Activated T-helper 1 cell treated with anti-CD3 and anti-CD28 coated beads, Interleukin-12 subunit alpha, Interleukin-12 subunit beta, Interleukin-2, Interleukin-4 antibody, amounts not matched to agents 30 ng/mL and 10 ng/mL and 1 ng/mL, durations not matched to agents 14 hours and 24 hours and 36 hours (primary cell): ENCODE data around the gene BEAN1. TPM values are rescaled to one million over a fixed set of nuclear protein-coding genes. Genes with fewer than 3 reads are reported as not detected.
"Not testable (repeated sequence)": the region's sequence is repeated elsewhere in the genome, so short reads cannot be mapped to it uniquely, and the experiment has no call there.

Source experiments
- DNase-seq: peaks from one replicate; pipeline ENCODE4 v3.0.0; 2021; ENCODE audit warnings: low spot score
- H3K27ac Mint-ChIP-seq: one replicate; pipeline ENCODE4 v1.8.0; 2021; ENCODE audit warnings: mild to moderate bottlenecking, mixed read lengths
- H3K27me3 Mint-ChIP-seq: one replicate; pipeline ENCODE4 v1.8.0; 2022; ENCODE audit warnings: mild to moderate bottlenecking, moderate library complexity, mixed read lengths; ENCODE audit not compliant: insufficient read depth
- H3K36me3 Mint-ChIP-seq: one replicate; pipeline ENCODE4 v1.8.0; 2021; ENCODE audit warnings: low read depth, mixed read lengths
- H3K4me1 Mint-ChIP-seq: one replicate; pipeline ENCODE4 v1.8.0; 2021; ENCODE audit warnings: low read depth, mixed read lengths
- H3K4me3 Mint-ChIP-seq: one replicate; pipeline ENCODE4 v1.8.0; 2021; ENCODE audit warnings: mild to moderate bottlenecking, moderate library complexity, mixed read lengths
- H3K9me3 Mint-ChIP-seq: one replicate; pipeline ENCODE4 v1.8.0; 2021; ENCODE audit warnings: mixed read lengths
- intact Hi-C: fragments of 100-400 bp; cut with micrococcal nuclease; formaldehyde crosslinking; loops from one replicate; pipeline ENCODE4 v1.15.1; 2024
- total RNA-seq: library from RNA; stranded (reverse); gene quantifications from 2 replicates; pipeline ENCODE4 v1.2.3, GENCODE V29; 2022

BEAN1 gene
- total RNA-seq, 1 donor from 2014 or later = not detected

DNA sequence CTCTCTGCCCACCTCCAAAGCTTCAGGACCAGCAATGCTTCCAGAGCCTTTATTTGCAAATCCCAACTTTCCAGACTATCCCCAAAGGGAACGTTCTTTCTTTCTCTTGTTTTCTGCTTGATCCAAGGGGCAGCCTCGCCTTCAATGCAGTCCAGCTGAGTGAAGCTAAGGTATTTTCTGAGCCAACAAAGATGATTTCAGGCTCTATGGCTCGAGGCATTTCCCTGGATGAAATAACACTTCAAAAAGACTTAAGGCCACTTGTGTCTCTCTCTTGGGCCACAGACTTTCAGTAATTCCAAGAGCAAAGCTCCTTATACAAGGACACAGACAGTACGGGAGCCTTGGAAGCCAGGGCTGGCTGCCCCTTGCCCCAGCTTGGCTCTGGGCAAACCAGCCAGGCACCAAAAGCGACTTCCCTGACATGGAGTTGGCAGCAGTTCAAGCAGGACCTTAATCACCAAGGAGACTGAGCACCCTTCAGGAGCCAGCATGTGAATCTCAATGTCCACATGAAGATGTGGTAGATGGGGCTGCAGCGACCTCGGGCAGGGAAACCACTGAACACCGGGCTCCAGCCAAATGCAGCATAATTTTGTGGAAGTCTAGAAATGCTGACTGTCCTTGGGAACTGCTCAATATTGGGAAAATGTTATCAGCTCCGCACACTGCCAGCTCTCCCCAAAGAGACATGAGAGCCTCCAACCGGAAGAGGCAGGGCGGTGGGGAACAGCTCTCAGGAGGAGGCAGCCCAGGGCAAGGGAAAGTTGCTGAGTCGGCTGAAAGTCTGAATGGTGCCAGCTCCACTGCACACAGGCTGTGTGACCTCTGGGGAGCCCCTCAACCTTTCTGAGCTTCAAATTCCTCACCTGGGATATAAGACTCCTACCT lies 83.9 kb downstream of the BEAN1 start:
- Mint-ChIP-seq H3K27me3 (no peaks in the 10 kb centered on the region), H3K27ac (no peak overlapping the region), H3K9me3 (no peaks in the 10 kb centered on the region), H3K4me3 (no peak overlapping the region), H3K4me1 (peaks cover 30% of the 10 kb centered on the region), H3K36me3 (peaks cover 9% of the 10 kb centered on the region)
- intact Hi-C loops = no loop called here
- DNase-seq = no peak

DNA sequence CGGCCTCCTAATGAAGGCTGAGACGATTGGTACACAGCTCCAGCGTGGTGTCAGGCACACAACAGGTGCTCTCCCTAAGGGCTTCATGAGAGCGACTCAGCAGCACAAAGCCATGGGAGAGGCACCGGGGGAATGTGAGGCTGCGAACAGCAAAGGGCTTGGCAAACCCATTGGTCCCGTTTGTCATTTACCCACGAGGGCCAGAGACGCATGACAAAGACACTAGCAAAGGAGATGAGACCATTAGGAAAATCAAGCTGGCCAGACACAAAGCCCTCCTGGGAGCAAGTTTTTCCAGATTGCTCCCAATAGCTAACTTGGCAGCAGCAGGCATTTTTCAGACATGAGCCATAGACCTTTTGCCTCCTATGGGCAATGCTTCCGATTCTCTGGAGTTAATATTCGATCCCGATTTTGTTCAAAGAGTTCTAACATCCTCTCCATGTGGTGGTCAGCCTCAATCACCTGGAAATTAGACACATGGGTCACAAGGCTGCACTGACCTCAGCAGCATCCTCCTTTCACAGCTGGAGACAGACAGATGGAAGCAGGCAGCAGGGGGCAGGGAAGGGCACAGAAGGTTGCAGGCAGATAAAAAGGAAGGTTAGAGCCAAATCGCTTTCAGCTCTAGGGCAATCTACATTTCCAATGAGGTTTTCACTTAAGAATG lies 84.6 kb downstream of the BEAN1 start:
- Mint-ChIP-seq H3K27ac (peak overlapping the region; percentile 40), H3K4me1 (peaks cover 38% of the 10 kb centered on the region), H3K9me3 (no peaks in the 10 kb centered on the region), H3K4me3 (no peak overlapping the region), H3K36me3 (peaks cover 9% of the 10 kb centered on the region), H3K27me3 (no peaks in the 10 kb centered on the region)
- intact Hi-C loops = no loop called here
- DNase-seq = no peak

DNA sequence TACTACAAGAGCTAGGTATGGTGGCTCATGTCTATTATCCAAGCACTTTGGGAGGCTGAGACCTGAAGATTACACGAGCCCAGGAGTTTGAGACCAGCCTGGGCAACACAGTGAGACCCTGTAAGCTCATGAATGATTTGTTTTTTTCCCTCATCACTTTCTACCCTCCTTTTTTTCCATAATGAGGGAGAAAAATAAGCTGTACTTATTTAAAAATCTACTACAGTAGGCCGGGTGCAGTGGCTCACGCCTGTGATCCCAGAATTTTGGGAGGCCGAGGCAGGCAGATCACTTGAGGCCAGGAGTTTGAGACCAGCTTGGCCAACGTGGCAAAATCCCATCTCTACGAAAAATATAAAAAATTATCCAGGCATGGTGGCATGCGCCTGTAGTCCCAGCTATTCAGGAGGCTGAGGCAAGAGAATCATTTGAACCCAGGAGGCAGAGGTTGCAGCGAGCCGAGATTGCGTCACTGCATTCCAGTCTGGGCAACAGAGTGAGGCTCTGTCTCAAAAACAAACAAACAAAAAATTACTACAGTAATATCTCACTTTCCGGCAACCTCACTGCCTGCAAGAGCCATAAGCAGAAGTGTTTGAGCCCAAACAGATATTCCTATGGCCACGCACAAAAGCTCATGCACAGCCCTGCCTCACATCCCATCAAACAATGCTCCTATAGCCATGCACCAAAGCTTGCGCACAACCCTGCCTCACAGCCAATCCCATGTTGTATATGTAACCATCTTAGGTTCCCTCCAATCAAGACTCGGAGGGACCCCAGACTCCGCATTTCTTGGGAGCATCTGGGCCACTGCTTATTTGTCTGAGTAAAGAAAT lies 85.4 kb downstream of the BEAN1 start:
- Mint-ChIP-seq H3K4me3 (no peak overlapping the region), H3K27me3 (no peaks in the 10 kb centered on the region)
- intact Hi-C loops = no loop called here

DNA sequence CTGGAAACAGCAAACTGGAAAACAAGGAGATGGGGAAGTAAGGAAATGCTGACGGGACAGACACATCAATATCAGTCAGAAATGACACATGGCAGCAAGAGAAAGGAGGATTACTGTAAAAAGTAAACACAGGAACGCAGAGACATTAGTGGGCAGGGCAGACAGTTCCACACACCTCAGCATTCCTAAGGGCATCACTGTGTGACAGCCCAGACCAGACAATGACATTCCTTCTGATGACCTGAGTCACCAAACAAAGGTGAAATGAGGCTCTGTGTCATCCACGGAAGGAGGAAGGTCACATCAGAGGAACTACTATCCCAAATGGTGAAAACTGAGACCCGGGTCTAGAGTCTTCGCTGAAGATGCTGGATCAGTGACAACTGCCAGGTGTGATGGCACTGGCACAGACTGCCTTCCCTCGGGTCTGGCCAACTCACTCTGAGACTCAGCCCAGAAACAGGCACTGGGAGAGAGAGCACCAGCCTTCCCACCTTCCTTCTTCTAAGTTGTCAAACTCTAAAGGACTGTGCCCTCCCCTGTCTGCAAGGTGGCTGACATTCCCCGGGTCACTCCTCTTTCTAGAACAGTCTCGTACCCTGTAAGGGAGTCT lies 86.1 kb downstream of the BEAN1 start:
- Mint-ChIP-seq H3K4me1 (peaks cover 47% of the 10 kb centered on the region), H3K4me3 (no peak overlapping the region), H3K27ac (no peak overlapping the region), H3K36me3 (peaks cover 12% of the 10 kb centered on the region), H3K27me3 (no peaks in the 10 kb centered on the region), H3K9me3 (no peaks in the 10 kb centered on the region)
- intact Hi-C loops = no loop called here
- DNase-seq = no peak

More for the DNA sequence above, 85.4 kb downstream of the BEAN1 start:
- Mint-ChIP-seq H3K9me3 (no peaks in the 10 kb centered on the region), H3K4me1 (peaks cover 45% of the 10 kb centered on the region), H3K36me3 (peaks cover 12% of the 10 kb centered on the region), H3K27ac (no peak overlapping the region)
- DNase-seq = no peak

DNA sequence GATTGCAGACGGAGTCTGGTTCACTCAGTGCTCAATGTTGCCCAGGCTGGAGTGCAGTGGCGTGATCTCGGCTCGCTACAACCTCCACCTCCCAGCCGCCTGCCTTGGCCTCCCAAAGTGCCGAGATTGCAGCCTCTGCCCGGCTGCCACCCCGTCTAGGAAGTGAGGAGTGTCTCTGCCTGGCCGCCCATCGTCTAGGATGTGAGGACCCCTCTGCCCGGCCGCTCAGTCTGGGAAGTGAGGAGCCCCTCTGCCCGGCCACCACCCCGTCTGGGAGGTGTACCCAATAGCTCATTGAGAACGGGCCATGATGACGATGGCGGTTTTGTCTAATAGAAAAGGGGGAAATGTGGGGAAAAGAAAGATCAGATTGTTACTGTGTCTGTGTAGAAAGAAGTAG lies 87.3 kb downstream of the BEAN1 start:
- peaks cover 17% of the 10 kb centered on the region for H3K36me3 Mint-ChIP-seq
- H3K27me3 Mint-ChIP-seq, DNase-seq, H3K9me3 Mint-ChIP-seq, H3K27ac Mint-ChIP-seq, intact Hi-C loops, H3K4me3 Mint-ChIP-seq: not testable (repeated sequence)
- peaks cover 56% of the 10 kb centered on the region for H3K4me1 Mint-ChIP-seq

DNA sequence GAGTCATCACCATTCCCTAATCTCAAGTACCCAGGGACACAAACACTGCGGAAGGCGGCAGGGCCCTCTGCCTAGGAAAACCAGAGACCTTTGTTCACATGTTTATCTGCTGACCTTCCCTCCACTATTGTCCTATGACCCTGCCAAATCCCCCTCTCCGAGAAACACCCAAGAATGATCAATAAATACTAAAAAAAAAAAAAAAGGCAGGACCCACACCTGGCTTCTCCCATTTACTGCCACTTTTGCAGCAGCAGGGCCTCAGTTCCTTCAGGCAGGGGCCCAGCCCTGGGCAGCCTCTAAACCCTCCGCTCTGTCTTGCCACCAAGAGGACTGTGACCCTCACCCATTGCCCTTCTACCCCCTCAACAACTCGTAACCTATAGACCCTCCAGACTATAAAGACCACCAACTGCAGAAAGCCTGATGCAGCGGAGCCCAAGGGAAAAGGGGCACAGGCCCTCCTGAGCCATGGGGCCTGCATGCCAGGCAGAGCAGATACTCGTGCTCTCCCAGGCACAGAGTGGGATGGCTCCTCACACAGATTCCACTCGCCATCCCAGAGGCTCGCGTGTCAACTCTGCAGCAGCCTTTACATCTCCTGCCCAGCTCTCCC lies 88.0 kb downstream of the BEAN1 start:
- intact Hi-C loops = not testable (repeated sequence)
- H3K27ac Mint-ChIP-seq = peak overlapping the region; percentile 99
- H3K4me1 Mint-ChIP-seq = peaks cover 63% of the 10 kb centered on the region

DNA sequence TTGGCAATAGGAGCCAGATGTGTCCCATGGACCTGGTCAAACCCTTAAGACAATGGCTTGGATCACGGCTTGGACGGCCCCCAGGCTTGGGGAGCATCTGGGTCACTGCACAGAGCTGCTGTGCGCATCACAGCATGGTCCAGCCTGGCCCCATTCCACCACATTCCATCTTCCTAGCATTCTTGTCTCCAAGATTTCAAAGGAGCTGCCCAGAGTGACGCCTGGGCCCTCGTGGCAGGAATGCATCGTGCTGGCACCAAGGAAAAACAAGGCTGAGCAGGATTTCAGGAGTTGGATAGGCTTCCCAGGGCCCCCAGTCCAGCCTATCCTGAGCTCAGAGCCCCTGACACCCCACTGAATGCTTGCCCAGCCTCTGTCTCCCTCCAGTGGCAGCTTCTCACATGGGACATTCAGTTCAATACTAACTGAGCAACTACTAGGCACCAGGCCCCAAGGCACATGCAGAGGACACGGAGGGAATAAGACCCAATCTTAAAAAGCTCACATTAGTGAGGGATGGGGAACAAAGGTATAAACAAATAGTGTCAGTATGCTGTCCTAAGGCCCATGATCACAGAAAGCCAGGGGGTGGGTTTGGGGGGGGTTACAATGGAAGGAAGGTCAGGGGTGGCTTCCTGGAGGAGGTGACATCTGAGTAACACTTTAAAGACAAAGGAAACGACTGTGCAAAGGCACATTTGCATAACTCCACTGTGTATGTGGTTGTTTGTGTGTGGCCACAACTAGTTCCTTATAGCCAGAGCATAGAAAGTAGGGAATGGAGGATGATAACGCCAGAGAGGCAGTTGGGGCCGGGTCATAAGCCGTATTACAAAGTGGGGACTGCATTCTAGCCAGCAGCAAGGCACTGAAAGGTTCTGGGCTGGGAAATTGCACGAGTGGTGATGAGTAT lies 88.8 kb downstream of the BEAN1 start:
- H3K9me3 Mint-ChIP-seq = no peaks in the 10 kb centered on the region
- peaks cover 19% of the 10 kb centered on the region for H3K36me3 Mint-ChIP-seq
- peaks cover 71% of the 10 kb centered on the region for H3K4me1 Mint-ChIP-seq
- H3K27me3 Mint-ChIP-seq = no peaks in the 10 kb centered on the region
- intact Hi-C loops = loop anchor here (1.0 to 2.0 kb wide), 5 partner anchors 33 to 110 kb away; partner anchors contain the start of gene CKLF
- DNase-seq = no peak
- peak overlapping the region; percentile 99 for H3K27ac Mint-ChIP-seq
- H3K4me3 Mint-ChIP-seq = peak overlapping the region; percentile 88

More for the DNA sequence above, 88.0 kb downstream of the BEAN1 start:
- H3K9me3 Mint-ChIP-seq, H3K4me3 Mint-ChIP-seq, H3K27me3 Mint-ChIP-seq, DNase-seq: not testable (repeated sequence)
- peaks cover 19% of the 10 kb centered on the region for H3K36me3 Mint-ChIP-seq

DNA sequence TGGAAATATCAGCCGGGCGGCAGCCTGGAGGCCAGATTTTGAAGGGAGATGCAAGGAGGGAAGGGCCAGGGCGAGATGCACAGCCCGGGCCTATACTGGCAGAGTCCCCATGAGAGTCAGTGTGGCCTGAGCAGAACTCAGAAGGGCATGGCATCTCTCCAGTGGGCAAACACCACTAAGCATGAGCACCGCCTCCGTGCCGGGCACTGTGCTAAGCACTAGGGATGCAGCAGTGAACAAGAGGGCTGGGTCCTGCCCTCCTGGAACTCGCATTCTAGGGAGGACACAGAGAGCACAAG lies 89.4 kb downstream of the BEAN1 start:
- Mint-ChIP-seq H3K27ac (peak overlapping the region; percentile 99), H3K9me3 (no peaks in the 10 kb centered on the region), H3K36me3 (peaks cover 19% of the 10 kb centered on the region), H3K4me1 (peaks cover 77% of the 10 kb centered on the region), H3K4me3 (peak overlapping the region; percentile 88), H3K27me3 (no peaks in the 10 kb centered on the region)
- DNase-seq = no peak
- intact Hi-C loops = loop anchor here (1.0 to 2.0 kb wide), 5 partner anchors 33 to 110 kb away; partner anchors contain the start of gene CKLF

DNA sequence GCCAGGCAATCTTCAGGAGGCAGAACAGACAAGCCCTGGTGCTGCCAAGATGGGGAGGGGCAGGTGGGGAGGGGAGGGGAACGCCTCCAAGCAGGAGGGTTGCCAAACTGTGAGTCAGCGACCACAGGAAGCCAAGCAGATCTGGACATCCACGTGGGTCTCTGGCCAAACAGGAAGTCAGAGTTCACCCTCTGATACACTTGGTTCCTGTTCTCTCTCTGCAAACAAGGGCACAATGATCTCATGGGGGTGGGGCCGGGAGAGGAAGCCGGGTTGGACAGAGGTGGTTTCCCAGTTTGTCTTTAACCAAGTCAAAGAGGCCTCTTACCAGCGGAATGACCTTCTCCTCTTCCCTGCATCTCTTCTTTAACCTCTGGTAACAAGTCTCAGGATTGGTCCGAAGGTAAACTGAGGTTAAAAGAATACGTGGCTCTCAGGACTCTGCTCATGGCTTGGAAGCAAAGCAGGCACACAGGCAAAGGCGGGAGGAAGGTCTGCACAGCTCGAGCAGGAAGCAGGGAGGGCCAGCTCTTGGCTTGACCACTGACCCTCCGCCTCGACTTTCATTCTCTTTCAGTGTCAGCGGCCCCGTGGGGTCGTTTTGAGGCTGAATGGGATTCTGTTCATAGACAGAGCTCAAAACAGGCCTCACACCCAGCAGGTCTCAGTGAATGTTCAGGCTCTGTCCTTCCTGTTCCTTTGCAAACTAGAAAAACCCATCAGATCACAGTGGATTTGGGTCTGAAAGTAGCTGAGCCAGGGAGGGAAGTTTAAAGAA lies 89.9 kb downstream of the BEAN1 start:
- Mint-ChIP-seq H3K36me3 (peaks cover 17% of the 10 kb centered on the region), H3K4me1 (peaks cover 78% of the 10 kb centered on the region), H3K9me3 (no peaks in the 10 kb centered on the region), H3K27ac (peak overlapping the region; percentile 99), H3K27me3 (no peaks in the 10 kb centered on the region), H3K4me3 (peak overlapping the region; percentile 88)
- peak; percentile 84 for DNase-seq
- intact Hi-C loops = loop anchor here (1.0 to 2.0 kb wide), 9 partner anchors 8 to 356 kb away; partner anchors contain the start of genes CKLF and CMTM3

DNA sequence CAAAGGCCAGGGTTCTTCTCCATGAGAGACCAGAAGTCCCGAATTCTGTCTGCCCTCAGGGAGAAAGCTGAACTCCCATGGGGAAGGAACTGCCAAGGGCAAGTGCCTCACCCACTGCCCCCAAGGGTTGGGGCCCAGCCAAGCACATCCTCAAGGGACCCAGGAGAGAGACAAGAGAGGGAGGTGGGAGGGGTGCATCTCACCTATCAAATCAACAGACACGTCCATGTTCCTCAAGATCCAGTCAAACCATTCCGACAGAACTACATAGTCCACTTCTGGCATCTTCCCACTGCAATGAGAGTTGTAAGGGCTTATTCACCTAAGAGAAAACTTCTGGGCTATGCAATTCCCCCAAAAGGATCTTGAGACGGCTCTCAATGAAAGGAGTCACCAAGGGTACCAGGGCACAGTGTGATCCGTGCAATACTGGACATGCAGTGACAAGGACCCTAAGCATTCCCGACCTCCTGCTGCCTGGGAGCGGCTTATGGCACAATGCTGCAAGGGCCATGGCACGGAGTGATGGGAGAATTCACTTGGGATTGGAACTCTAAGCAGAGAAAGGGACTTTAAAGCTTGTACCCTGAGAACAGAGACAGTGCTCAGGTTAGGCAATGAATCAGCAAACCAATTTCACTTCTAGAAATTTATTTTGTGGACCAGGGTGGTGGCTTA lies 90.6 kb downstream of the BEAN1 start:
- Mint-ChIP-seq H3K9me3 (no peaks in the 10 kb centered on the region), H3K36me3 (peaks cover 16% of the 10 kb centered on the region), H3K27me3 (peaks cover 2% of the 10 kb centered on the region), H3K4me1 (peaks cover 83% of the 10 kb centered on the region), H3K4me3 (peak overlapping the region; percentile 88), H3K27ac (peak overlapping the region; percentile 99)
- intact Hi-C loops = loop anchor here (1.0 to 2.0 kb wide), 5 partner anchors 8 to 356 kb away; partner anchors contain the start of gene CMTM3
- DNase-seq = no peak
